Erythroblast (primary cell): ENCODE data around the gene GRAMD4.

Source experiments
- GATA1 ChIP-seq: IDR thresholded peaks from 2 replicates; pipeline ENCODE4 v1.6.1; 2011; ENCODE audit warnings: low read depth, mild to moderate bottlenecking, control low read depth, low read length, moderate library complexity
- POLR2A ChIP-seq: IDR thresholded peaks from 2 replicates; pipeline ENCODE4 v1.6.1; 2011; ENCODE audit warnings: mild to moderate bottlenecking, low read length

- no peak for TF ChIP-seq POLR2A
- no peak for TF ChIP-seq GATA1
Measured at GRCh38 chr22:46690146-46690545, 70.0 kb downstream of the GRAMD4 start.
